ENCODE data around the gene ZNF438. TPM values are rescaled to one million over a fixed set of nuclear protein-coding genes. Genes with fewer than 3 reads are reported as not detected.
A peak's percentile ranks its signal among the peaks of the same experiment; 100 is the strongest.

ZNF438 gene
- total RNA-seq, 1 donor from 2014 or later, result 1.3 TPM

- Mint-ChIP-seq H3K36me3 (no peaks in the 10 kb centered on the region), H3K27ac (no peak overlapping the region), H3K27me3 (ENCODE audit: insufficient read depth, low read depth) (peaks cover 10% of the 10 kb centered on the region), H3K9me3 (no peaks in the 10 kb centered on the region), H3K4me3 (no peak overlapping the region), H3K4me1 (peaks cover 26% of the 10 kb centered on the region)
- Histone ChIP-seq H3K4me3 (no peak overlapping the region), H3K36me3 (no peaks in the 10 kb centered on the region), H3F3A (ENCODE audit: low read depth) (peaks cover 10% of the 10 kb centered on the region), H3K9me3 (ENCODE audit: low read depth) (no peaks in the 10 kb centered on the region), H3K27me3 (no peaks in the 10 kb centered on the region), H3K9ac (no peak overlapping the region), H4K20me1 (ENCODE audit: low read depth) (no peaks in the 10 kb centered on the region), H3K4me1 (peaks cover 43% of the 10 kb centered on the region), H3K79me2 (ENCODE audit: low read depth) (no peaks in the 10 kb centered on the region), H2AFZ (replicated peaks) (no peak overlapping the region), H3K27ac (no peak overlapping the region), H3K4me2 (no peak overlapping the region)
- TF ChIP-seq CTCF (IDR thresholded peaks at IDR 0.05) (no peak), EZH2 (IDR thresholded peaks at IDR 0.05) (no peak), EZH2phosphoT487 (IDR thresholded peaks at IDR 0.05) (no peak)
- DNase-seq (ENCODE audit: low spot score), result no peak
These were observed 200.2 kb downstream of the ZNF438 start for GRCh38 chr10:30831426-30831825.

- no peaks in the 10 kb centered on the region for H3K27me3 ChIP-seq
- no peaks in the 10 kb centered on the region for H3K9me3 ChIP-seq (ENCODE audit: low read depth)
- no peak overlapping the region for H3K4me3 ChIP-seq
- H3K4me1 ChIP-seq, result peaks cover 42% of the 10 kb centered on the region
- H4K20me1 ChIP-seq (ENCODE audit: low read depth), result no peaks in the 10 kb centered on the region
- no peak for DNase-seq (ENCODE audit: low spot score)
- peaks cover 10% of the 10 kb centered on the region for H3F3A ChIP-seq (ENCODE audit: low read depth)
- H3K4me2 ChIP-seq, result peak overlapping the region; percentile 3
- Mint-ChIP-seq H3K4me1 (peaks cover 26% of the 10 kb centered on the region), H3K4me3 (no peak overlapping the region), H3K9me3 (no peaks in the 10 kb centered on the region), H3K27me3 (ENCODE audit: insufficient read depth, low read depth) (peaks cover 9% of the 10 kb centered on the region), H3K27ac (peak overlapping the region; percentile 37), H3K36me3 (no peaks in the 10 kb centered on the region)
- H3K27ac ChIP-seq, result no peak overlapping the region
- TF ChIP-seq EZH2phosphoT487 (IDR thresholded peaks at IDR 0.05) (no peak), CTCF (IDR thresholded peaks at IDR 0.05) (no peak)
- no peaks in the 10 kb centered on the region for H3K79me2 ChIP-seq (ENCODE audit: low read depth)
- peak overlapping the region; percentile 45 for H2AFZ ChIP-seq (replicated peaks)
- H3K36me3 ChIP-seq, result no peaks in the 10 kb centered on the region
- no peak overlapping the region for H3K9ac ChIP-seq
These were observed 201.1 kb downstream of the ZNF438 start for GRCh38 chr10:30830315-30831230.

GRCh38 chr10:30829901-30830300, 201.8 kb downstream of the ZNF438 start:
- peaks cover 26% of the 10 kb centered on the region for H3K4me1 Mint-ChIP-seq
- TF ChIP-seq EZH2phosphoT487 (IDR thresholded peaks at IDR 0.05), result no peak
- no peak for TF ChIP-seq CTCF (IDR thresholded peaks at IDR 0.05)
- DNase-seq (ENCODE audit: low spot score), result no peak
- H3K4me3 ChIP-seq, result no peak overlapping the region
- peaks cover 36% of the 10 kb centered on the region for H3K4me1 ChIP-seq
- no peaks in the 10 kb centered on the region for H3K9me3 ChIP-seq (ENCODE audit: low read depth)
- H3K27ac ChIP-seq, result no peak overlapping the region
- H3K4me3 Mint-ChIP-seq, result no peak overlapping the region
- H2AFZ ChIP-seq (replicated peaks), result no peak overlapping the region
- no peaks in the 10 kb centered on the region for H3K79me2 ChIP-seq (ENCODE audit: low read depth)
- peaks cover 10% of the 10 kb centered on the region for H3F3A ChIP-seq (ENCODE audit: low read depth)
- no peak overlapping the region for H3K9ac ChIP-seq
- H3K9me3 Mint-ChIP-seq, result no peaks in the 10 kb centered on the region
- no peaks in the 10 kb centered on the region for H3K27me3 ChIP-seq
- no peaks in the 10 kb centered on the region for H4K20me1 ChIP-seq (ENCODE audit: low read depth)
- H3K36me3 Mint-ChIP-seq, result no peaks in the 10 kb centered on the region
- peaks cover 10% of the 10 kb centered on the region for H3K27me3 Mint-ChIP-seq (ENCODE audit: insufficient read depth, low read depth)
- H3K27ac Mint-ChIP-seq, result peak overlapping the region; percentile 37
- H3K4me2 ChIP-seq, result no peak overlapping the region
- H3K36me3 ChIP-seq, result no peaks in the 10 kb centered on the region

Data from neural progenitor cell (in vitro differentiated cells).